HAP-1 (cell line): ENCODE measurements around the gene SLC25A4.
"Not testable (repeated sequence)": the region's sequence is repeated elsewhere in the genome, so short reads cannot be mapped to it uniquely, and the experiment has no call there.

ENCODE experiments used
- DNase-seq, 2 experiments: peaks; one replicate each; pipeline ENCODE4 v3.0.0-alpha.2; 2016 to 2020; ENCODE audit warnings: low spot score in 2 of 2
- H3K27me3 ChIP-seq: fragments of 250-450 bp; sonication (Bioruptor Pico); 2 replicates; pipeline ENCODE4 v1.5.1; 2020; ENCODE audit warnings: low read depth, mild to moderate bottlenecking, moderate library complexity
- H3K36me3 ChIP-seq: fragments of 250-450 bp; sonication (Bioruptor Pico); replicated peaks from 2 replicates; pipeline ENCODE4 v1.5.1; 2020; ENCODE audit warnings: mild to moderate bottlenecking
- H3K4me1 ChIP-seq: fragments of 250-450 bp; sonication (Bioruptor Pico); 2 replicates; pipeline ENCODE4 v1.5.1; 2020; ENCODE audit warnings: mild to moderate bottlenecking
- H3K4me3 ChIP-seq: fragments of 250-450 bp; sonication (Bioruptor Pico); 2 replicates; pipeline ENCODE4 v1.5.1; 2020; ENCODE audit warnings: mild to moderate bottlenecking, moderate library complexity
- H3K9me3 ChIP-seq: fragments of 250-450 bp; sonication (Bioruptor Pico); 2 replicates; pipeline ENCODE4 v1.5.1; 2020; ENCODE audit warnings: mild to moderate bottlenecking, moderate library complexity
- in situ Hi-C: fragments of 300-500 bp; cut with MboI; formaldehyde crosslinking; loops from 3 replicates; pipeline ENCODE4 v1.14.3; 2020; ENCODE audit warnings: low sequenced_read_pairs, inconsistent platforms, mixed read lengths

Gene SLC25A4

GRCh38 chr4:185142912-185143600, at the start of gene SLC25A4:
SLC25A4 (plus strand) TSS chr4:185143266; CDS start chr4:185143373, 107 bp downstream.
- Histone ChIP-seq H3K4me3 (peak within 1 kb of the TSS; percentile 53), H3K9me3 (no peaks in the 10 kb centered on the region), H3K4me1 (peaks cover 3% of the 10 kb centered on the region; the same call in 1 of the 2 replicates), H3K27me3 (no peaks in the 10 kb centered on the region), H3K36me3 (peaks cover 24% of the 10 kb centered on the region)
- in situ Hi-C loops: no loop called here
- DNase-seq: peak; percentile 77 to 92

GRCh38 chr4:185093603-185094002, 49.5 kb upstream of the SLC25A4 start:
- DNase-seq: no peak
- H3K36me3 ChIP-seq: no peaks in the 10 kb centered on the region
- no peaks in the 10 kb centered on the region for H3K4me1 ChIP-seq
- peaks cover 15% of the 10 kb centered on the region for H3K27me3 ChIP-seq
- no peak overlapping the region for H3K4me3 ChIP-seq
- no peaks in the 10 kb centered on the region for H3K9me3 ChIP-seq
- in situ Hi-C loops: loop anchor here (10.0 kb wide), 1 partner anchor 59 kb away; no protein-coding TSS in a partner anchor

GRCh38 chr4:185096032-185096653, 46.9 kb upstream of the SLC25A4 start:
- H3K4me1 ChIP-seq: no peaks in the 10 kb centered on the region
- peak; percentile 47 to 63 for DNase-seq
- no peak overlapping the region for H3K4me3 ChIP-seq
- in situ Hi-C loops: loop anchor here (10.0 kb wide), 1 partner anchor 61 kb away; no protein-coding TSS in a partner anchor
- peaks cover 15% of the 10 kb centered on the region for H3K27me3 ChIP-seq
- no peaks in the 10 kb centered on the region for H3K9me3 ChIP-seq
- no peaks in the 10 kb centered on the region for H3K36me3 ChIP-seq

- no peaks in the 10 kb centered on the region for H3K9me3 ChIP-seq
- in situ Hi-C loops: loop anchor here (10.0 kb wide), 1 partner anchor 64 kb away; no protein-coding TSS in a partner anchor
Observed at GRCh38 chr4:185098474-185098873, 44.6 kb upstream of the SLC25A4 start.

GRCh38 chr4:185099024-185099682, 43.9 kb upstream of the SLC25A4 start:
- in situ Hi-C loops: loop anchor here (10.0 kb wide), 1 partner anchor 64 kb away; no protein-coding TSS in a partner anchor
- Histone ChIP-seq H3K36me3 (no peaks in the 10 kb centered on the region), H3K4me3 (no peak overlapping the region), H3K9me3 (no peaks in the 10 kb centered on the region), H3K4me1 (no peaks in the 10 kb centered on the region), H3K27me3 (peaks cover 15% of the 10 kb centered on the region)
- no peak for DNase-seq

More at GRCh38 chr4:185098474-185098873, 44.6 kb upstream of the SLC25A4 start:
- Histone ChIP-seq H3K27me3 (peaks cover 15% of the 10 kb centered on the region), H3K36me3 (no peaks in the 10 kb centered on the region), H3K4me3 (no peak overlapping the region), H3K4me1 (no peaks in the 10 kb centered on the region)
- DNase-seq: no peak

- in situ Hi-C loops: loop anchor here (10.0 kb wide), 1 partner anchor 65 kb away; no protein-coding TSS in a partner anchor
- Histone ChIP-seq H3K36me3 (no peaks in the 10 kb centered on the region), H3K9me3 (no peaks in the 10 kb centered on the region), H3K4me1 (no peaks in the 10 kb centered on the region), H3K27me3 (peaks cover 15% of the 10 kb centered on the region), H3K4me3 (no peak overlapping the region)
- no peak for DNase-seq
Observed at GRCh38 chr4:185099940-185100339, 43.1 kb upstream of the SLC25A4 start.

GRCh38 chr4:185100423-185100822, 42.6 kb upstream of the SLC25A4 start:
- H3K4me1 ChIP-seq: no peaks in the 10 kb centered on the region
- no peak overlapping the region for H3K4me3 ChIP-seq
- no peaks in the 10 kb centered on the region for H3K36me3 ChIP-seq
- peaks cover 15% of the 10 kb centered on the region for H3K27me3 ChIP-seq
- DNase-seq: no peak
- no peaks in the 10 kb centered on the region for H3K9me3 ChIP-seq
- in situ Hi-C loops: no loop called here

GRCh38 chr4:185101354-185101890, 41.6 kb upstream of the SLC25A4 start:
- Histone ChIP-seq H3K27me3 (peaks cover 15% of the 10 kb centered on the region), H3K4me1 (no peaks in the 10 kb centered on the region), H3K36me3 (no peaks in the 10 kb centered on the region), H3K4me3 (no peak overlapping the region), H3K9me3 (no peaks in the 10 kb centered on the region)
- in situ Hi-C loops: no loop called here
- DNase-seq: no peak

- DNase-seq: no peak
- Histone ChIP-seq H3K27me3 (no peaks in the 10 kb centered on the region), H3K36me3 (no peaks in the 10 kb centered on the region), H3K4me3 (no peak overlapping the region), H3K9me3 (no peaks in the 10 kb centered on the region), H3K4me1 (peaks cover 7% of the 10 kb centered on the region)
- in situ Hi-C loops: no loop called here
Observed at GRCh38 chr4:185104733-185105132, 38.3 kb upstream of the SLC25A4 start.

GRCh38 chr4:185106353-185106752, 36.7 kb upstream of the SLC25A4 start:
- Histone ChIP-seq H3K9me3 (no peaks in the 10 kb centered on the region), H3K4me1 (peaks cover 8% of the 10 kb centered on the region), H3K36me3 (no peaks in the 10 kb centered on the region), H3K27me3 (no peaks in the 10 kb centered on the region), H3K4me3 (no peak overlapping the region)
- DNase-seq: no peak
- in situ Hi-C loops: no loop called here

- H3K27me3 ChIP-seq, H3K36me3 ChIP-seq, H3K9me3 ChIP-seq, DNase-seq, H3K4me1 ChIP-seq, H3K4me3 ChIP-seq, in situ Hi-C loops: not testable (repeated sequence)
Observed at GRCh38 chr4:185107574-185107973, 35.5 kb upstream of the SLC25A4 start.

- in situ Hi-C loops: no loop called here
- H3K4me1 ChIP-seq: peaks cover 8% of the 10 kb centered on the region
- H3K36me3 ChIP-seq: no peaks in the 10 kb centered on the region
- H3K9me3 ChIP-seq: no peaks in the 10 kb centered on the region
- no peak for DNase-seq
- H3K27me3 ChIP-seq: no peaks in the 10 kb centered on the region
- no peak overlapping the region for H3K4me3 ChIP-seq
Observed at GRCh38 chr4:185108185-185108584, 34.9 kb upstream of the SLC25A4 start.

GRCh38 chr4:185108669-185109068, 34.4 kb upstream of the SLC25A4 start:
- no peaks in the 10 kb centered on the region for H3K9me3 ChIP-seq
- in situ Hi-C loops: no loop called here
- no peaks in the 10 kb centered on the region for H3K36me3 ChIP-seq
- H3K4me3 ChIP-seq: no peak overlapping the region
- H3K27me3 ChIP-seq: no peaks in the 10 kb centered on the region
- peaks cover 8% of the 10 kb centered on the region for H3K4me1 ChIP-seq
- DNase-seq: no peak
